ENCODE results near the gene CTNNBL1. TPM values are rescaled to one million over a fixed set of nuclear protein-coding genes. Genes with fewer than 3 reads are reported as not detected.

CTNNBL1 gene
- total and polyA plus RNA-seq, 2 of the 4 experiments (the other 2 are of a cell fraction) = 29.9 to 34.1 TPM

DNA sequence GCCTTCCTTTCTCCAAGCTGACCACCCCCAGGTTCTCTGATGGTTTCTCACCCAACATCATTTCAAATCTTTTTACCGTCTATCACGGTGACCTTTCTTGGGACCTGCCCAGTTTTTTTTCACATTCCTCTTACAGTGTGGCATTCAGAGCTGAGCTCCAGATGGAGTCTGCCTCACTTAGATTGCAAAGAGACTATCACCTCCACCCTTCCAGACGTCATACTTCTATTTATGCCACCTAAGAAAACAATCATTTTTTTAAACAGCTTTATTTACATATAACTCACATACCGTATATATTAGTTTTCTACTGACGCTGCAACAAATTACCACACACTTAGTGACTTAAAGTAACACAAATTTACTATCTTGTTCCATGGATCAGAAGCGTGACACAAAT lies 32.3 kb upstream of the CTNNBL1 start:
- Histone ChIP-seq H2BK20ac (ENCODE audit: low read depth, low read length) (no peak overlapping the region), H3K36me3 (ENCODE audit: control insufficient read depth, insufficient read depth, low read length) (no peaks in the 10 kb centered on the region), H4K20me1 (ENCODE audit: insufficient read depth, low read length) (no peaks in the 10 kb centered on the region), H3K4me3 (ENCODE audit: insufficient read depth, low read depth, low read length) (no peak overlapping the region), H3K18ac (ENCODE audit: low read depth, low read length) (no peak overlapping the region), H3K56ac (ENCODE audit: extremely low read depth, insufficient read depth, low read length) (no peak overlapping the region), H3K9ac (ENCODE audit: low read depth, low read length) (no peak overlapping the region), H3K27ac (ENCODE audit: insufficient read depth, low read length) (no peak overlapping the region), H2BK120ac (ENCODE audit: low read depth, low read length) (no peak overlapping the region), H3K9me3 (ENCODE audit: control insufficient read depth, insufficient read depth, low read length) (no peaks in the 10 kb centered on the region), H3K9me1 (ENCODE audit: insufficient read depth, low read length) (no peaks in the 10 kb centered on the region), H3K4me2 (ENCODE audit: low read depth, low read length) (no peak overlapping the region), H2BK15ac (ENCODE audit: low read depth, low read length) (no peak overlapping the region), H3K23ac (ENCODE audit: low read depth, low read length) (no peak overlapping the region), H3K79me1 (ENCODE audit: low read depth in 1 of 2, low read length in 2 of 2) (no peaks in the 10 kb centered on the region), H3K4me1 (ENCODE audit: control insufficient read depth, insufficient read depth, low read length) (no peaks in the 10 kb centered on the region), H3K27me3 (ENCODE audit: control insufficient read depth, insufficient read depth, low read length) (peaks cover 7% of the 10 kb centered on the region), H4K91ac (ENCODE audit: insufficient read depth, low read depth, low read length) (no peak overlapping the region), H2BK5ac (ENCODE audit: low read depth, low read length, poor library complexity, severe bottlenecking) (no peak overlapping the region), H3K4ac (ENCODE audit: low read depth, low read length) (no peak overlapping the region), H2AK5ac (ENCODE audit: low read depth, low read length) (no peak overlapping the region), H2AK9ac (replicated peaks; ENCODE audit: low read depth, low read length, poor library complexity) (no peak overlapping the region), H4K5ac (ENCODE audit: low read depth, low read length) (no peak overlapping the region), H2AFZ (replicated peaks; ENCODE audit: low read length, poor library complexity) (no peak overlapping the region), H4K8ac (ENCODE audit: low read depth in 2 of 2, low read length in 2 of 2) (no peak overlapping the region), H3K14ac (replicated peaks; ENCODE audit: low read depth, low read length) (no peak overlapping the region)
- no peak for DNase-seq
- ChIA-PET POLR2A (ENCODE audit: unreplicated experiment) (no interaction called here), CTCF (no interaction called here)
- intact Hi-C loops (cut with micrococcal nuclease) (no loop called here), dilution Hi-C loops (cut with HindIII; ENCODE audit: low sequenced_read_pairs, unreplicated experiment) (no loop called here), in situ Hi-C loops (cut with MboI; ENCODE audit: low sequenced_read_pairs) (no loop called here)
- no peak for ATAC-seq (ENCODE audit: low read depth)
- TF ChIP-seq MXI1 (IDR thresholded peaks at IDR 0.05; ENCODE audit: borderline replicate concordance, low read depth, low read length) = no peak
- TF ChIP-seq, protein P1, sequence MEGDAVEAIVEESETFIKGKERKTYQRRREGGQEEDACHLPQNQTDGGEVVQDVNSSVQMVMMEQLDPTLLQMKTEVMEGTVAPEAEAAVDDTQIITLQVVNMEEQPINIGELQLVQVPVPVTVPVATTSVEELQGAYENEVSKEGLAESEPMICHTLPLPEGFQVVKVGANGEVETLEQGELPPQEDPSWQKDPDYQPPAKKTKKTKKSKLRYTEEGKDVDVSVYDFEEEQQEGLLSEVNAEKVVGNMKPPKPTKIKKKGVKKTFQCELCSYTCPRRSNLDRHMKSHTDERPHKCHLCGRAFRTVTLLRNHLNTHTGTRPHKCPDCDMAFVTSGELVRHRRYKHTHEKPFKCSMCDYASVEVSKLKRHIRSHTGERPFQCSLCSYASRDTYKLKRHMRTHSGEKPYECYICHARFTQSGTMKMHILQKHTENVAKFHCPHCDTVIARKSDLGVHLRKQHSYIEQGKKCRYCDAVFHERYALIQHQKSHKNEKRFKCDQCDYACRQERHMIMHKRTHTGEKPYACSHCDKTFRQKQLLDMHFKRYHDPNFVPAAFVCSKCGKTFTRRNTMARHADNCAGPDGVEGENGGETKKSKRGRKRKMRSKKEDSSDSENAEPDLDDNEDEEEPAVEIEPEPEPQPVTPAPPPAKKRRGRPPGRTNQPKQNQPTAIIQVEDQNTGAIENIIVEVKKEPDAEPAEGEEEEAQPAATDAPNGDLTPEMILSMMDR (conservative IDR thresholded peaks at IDR 0.05; ENCODE audit: low read depth, low read length) = no peak
- TF ChIP-seq MAZ (IDR thresholded peaks at IDR 0.05; ENCODE audit: borderline replicate concordance, low read depth, low read length) = no peak
- WGBS, 2 experiments (ENCODE audit: extremely low coverage in 2 of 2, insufficient read length in 1 of 2) = 64% methylated on average over 3 of the region's 6 CpGs; no CpG with 5 or more reads in 1 of the 2 experiments
- BruUV-seq (replicated peaks) = no TSS peak
